Stimulated activated CD4-positive, alpha-beta T cell treated with anti-CD3 and anti-CD28 coated beads, Interleukin-4, amount 100 ng/mL, for 24 hours (primary cell): ENCODE data around the gene ZBTB49.
"Not testable (repeated sequence)": the region's sequence is repeated elsewhere in the genome, so short reads cannot be mapped to it uniquely, and the experiment has no call there.

Experiments
- DNase-seq: peaks from one replicate; pipeline ENCODE4 v3.0.0-alpha.2; 2020

ZBTB49 gene

GRCh38 chr4:4289941-4290850 is at the start of gene ZBTB49, which contains the start of gene LYAR:
TSS of gene ZBTB49 (plus strand) at chr4:4290251. CDS start at chr4:4299946, 9,695 bp downstream.
TSS of gene LYAR (minus strand) at chr4:4290154. CDS start at chr4:4283742, 6,412 bp downstream.
- DNase-seq, result peak; percentile 96

- no peak for DNase-seq
These were observed 44.9 kb upstream of the ZBTB49 start for GRCh38 chr4:4245172-4245571.

GRCh38 chr4:4247696-4248028 is 42.4 kb upstream of the ZBTB49 start:
- no peak for DNase-seq

GRCh38 chr4:4248029-4248884 is 41.8 kb upstream of the ZBTB49 start, which contains the start of gene TMEM128:
TSS of gene TMEM128 (minus strand) at chr4:4248223. CDS start at chr4:4248202, 21 bp downstream.
- DNase-seq, result peak; percentile 94

- DNase-seq, result no peak
These were observed 41.2 kb upstream of the ZBTB49 start for GRCh38 chr4:4248885-4249203.

- DNase-seq, result not testable (repeated sequence)
These were observed 40.7 kb upstream of the ZBTB49 start for GRCh38 chr4:4249342-4249741.

GRCh38 chr4:4249866-4250265 is 40.2 kb upstream of the ZBTB49 start:
- DNase-seq, result no peak

- no peak for DNase-seq
These were observed 35.9 kb upstream of the ZBTB49 start for GRCh38 chr4:4254199-4254598.

GRCh38 chr4:4254666-4255065 is 35.4 kb upstream of the ZBTB49 start:
- no peak for DNase-seq

GRCh38 chr4:4256799-4257198 is 33.3 kb upstream of the ZBTB49 start:
- no peak for DNase-seq

GRCh38 chr4:4257705-4258104 is 32.3 kb upstream of the ZBTB49 start:
- DNase-seq, result not testable (repeated sequence)

- no peak for DNase-seq
These were observed 30.5 kb upstream of the ZBTB49 start for GRCh38 chr4:4259484-4260100.

- no peak for DNase-seq
These were observed 29.8 kb upstream of the ZBTB49 start for GRCh38 chr4:4260185-4260751.

GRCh38 chr4:4267981-4268380 is 22.1 kb upstream of the ZBTB49 start:
- no peak for DNase-seq

GRCh38 chr4:4268776-4269175 is 21.3 kb upstream of the ZBTB49 start:
- DNase-seq, result no peak

- no peak for DNase-seq
These were observed 20.7 kb upstream of the ZBTB49 start for GRCh38 chr4:4269331-4269731.

- no peak for DNase-seq
These were observed 20.2 kb upstream of the ZBTB49 start for GRCh38 chr4:4269856-4270255.

GRCh38 chr4:4270529-4270928 is 19.5 kb upstream of the ZBTB49 start:
- no peak for DNase-seq

GRCh38 chr4:4271912-4272311 is 18.1 kb upstream of the ZBTB49 start:
- no peak for DNase-seq

GRCh38 chr4:4274226-4274625 is 15.8 kb upstream of the ZBTB49 start:
- DNase-seq, result no peak

- no peak for DNase-seq
These were observed 12.5 kb upstream of the ZBTB49 start for GRCh38 chr4:4277531-4277930.

GRCh38 chr4:4281787-4282186 is 8.3 kb upstream of the ZBTB49 start:
- no peak for DNase-seq
